NB4 (cell line): ENCODE results near the gene ZNF317.
A peak's percentile ranks its signal among the peaks of the same experiment; 100 is the strongest.

ENCODE experiments used
- DNase-seq: peaks from one replicate; pipeline ENCODE4 v3.0.0; 2010; ENCODE audit warnings: low read depth
- H3K4me3 ChIP-seq: one replicate; pipeline ENCODE4 v1.5.1; 2011; ENCODE audit warnings: mild to moderate bottlenecking, low read depth, low read length, moderate library complexity
- CTCF ChIP-seq: IDR thresholded peaks from one replicate; pipeline ENCODE4 v1.5.1; 2012; ENCODE audit warnings: low read depth, low read length
- MAX ChIP-seq: IDR thresholded peaks from 2 replicates; pipeline ENCODE4 v1.6.1; 2011; ENCODE audit warnings: low read depth, low read length
- MYC ChIP-seq: IDR thresholded peaks from 2 replicates; pipeline ENCODE4 v1.6.1; 2011; ENCODE audit warnings: low read depth, low read length
- POLR2A ChIP-seq: IDR thresholded peaks from 2 replicates; pipeline ENCODE4 v1.6.1; 2011; ENCODE audit warnings: mild to moderate bottlenecking; ENCODE audit not compliant: insufficient read length; ENCODE audit errors: extremely low read depth

ZNF317 gene

GRCh38 chr19:9140159-9140874 is at the start of gene ZNF317:
Gene ZNF317 (plus strand): TSS chr19:9140397. CDS start chr19:9156017, 15,620 bp downstream.
- no peak for TF ChIP-seq CTCF
- TF ChIP-seq MYC: peak; percentile 98
- TF ChIP-seq POLR2A: peak; percentile 99
- TF ChIP-seq MAX: peak; percentile 77
- peak within 1 kb of the TSS; percentile 70 for H3K4me3 ChIP-seq
- DNase-seq: peak; percentile 99

GRCh38 chr19:9107375-9107774 is 32.8 kb upstream of the ZNF317 start, which contains the start of gene OR7G2:
Gene OR7G2 (minus strand): TSS chr19:9107475. CDS start chr19:9103243, 4,232 bp downstream.
- 0 out of 2 replicates have a peak, but pooled peaks have one; percentile 7 for TF ChIP-seq MAX
- TF ChIP-seq CTCF: no peak
- TF ChIP-seq MYC: no peak
- no peak for TF ChIP-seq POLR2A
- H3K4me3 ChIP-seq: no peak within 1 kb of the TSS
- DNase-seq: no peak

- no peak for TF ChIP-seq MYC
- TF ChIP-seq CTCF: no peak
- TF ChIP-seq POLR2A: no peak
- no peak for TF ChIP-seq MAX
- H3K4me3 ChIP-seq: no peak overlapping the region
- no peak for DNase-seq
Measured at GRCh38 chr19:9109959-9110358, 30.2 kb upstream of the ZNF317 start.

GRCh38 chr19:9115307-9115813 is 24.8 kb upstream of the ZNF317 start, which contains the start of gene OR7G1:
Gene OR7G1 (minus strand): TSS chr19:9115763. CDS start chr19:9115763, 0 bp downstream.
- DNase-seq: no peak
- no peak within 1 kb of the TSS for H3K4me3 ChIP-seq
- TF ChIP-seq MAX: no peak
- no peak for TF ChIP-seq CTCF
- no peak for TF ChIP-seq POLR2A
- TF ChIP-seq MYC: no peak

- DNase-seq: no peak
- no peak overlapping the region for H3K4me3 ChIP-seq
- TF ChIP-seq CTCF: no peak
- no peak for TF ChIP-seq MYC
- TF ChIP-seq MAX: no peak
- no peak for TF ChIP-seq POLR2A
Measured at GRCh38 chr19:9116547-9116946, 23.6 kb upstream of the ZNF317 start.
